ENCODE measurements around the gene GALR2.
"Not testable (repeated sequence)": the region's sequence is repeated elsewhere in the genome, so short reads cannot be mapped to it uniquely, and the experiment has no call there.

The GALR2 gene

DNA sequence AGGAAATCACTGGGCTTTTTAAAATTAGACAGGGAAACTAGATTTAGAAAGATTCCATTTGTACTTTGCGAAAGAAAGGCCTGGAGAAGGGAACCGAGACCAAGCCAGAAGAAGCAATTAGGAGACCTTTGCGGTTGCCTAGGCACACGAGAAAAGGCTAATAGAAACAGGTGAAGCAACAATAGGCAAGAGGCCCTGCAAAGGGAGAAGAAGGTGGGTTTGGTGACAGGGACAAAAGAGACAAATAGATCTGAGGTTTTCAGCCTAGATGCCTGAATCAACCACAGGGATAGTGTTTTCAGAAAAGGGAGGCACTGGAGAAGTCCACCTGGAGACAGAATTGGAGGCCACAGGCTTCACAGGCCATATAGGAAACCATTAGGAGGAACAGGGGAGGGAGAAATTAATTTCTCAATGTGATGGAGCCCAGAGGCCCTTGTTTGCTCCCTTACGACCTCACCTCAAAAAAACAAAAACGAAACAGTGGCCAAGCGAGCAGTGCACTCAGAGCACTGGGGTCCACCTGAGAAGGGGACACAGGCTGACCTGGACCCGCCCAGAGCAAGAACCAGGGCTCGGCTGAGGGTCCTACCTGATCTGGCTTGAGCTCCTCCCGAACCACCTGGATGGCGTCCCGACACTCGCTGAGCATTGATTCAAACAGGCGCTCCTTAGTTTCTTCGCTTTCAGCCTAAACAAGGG is 24.6 kb upstream of the GALR2 start:
- in situ Hi-C loops (cut with MboI; ENCODE audit: low sequenced_read_pairs) = no loop called here

DNA sequence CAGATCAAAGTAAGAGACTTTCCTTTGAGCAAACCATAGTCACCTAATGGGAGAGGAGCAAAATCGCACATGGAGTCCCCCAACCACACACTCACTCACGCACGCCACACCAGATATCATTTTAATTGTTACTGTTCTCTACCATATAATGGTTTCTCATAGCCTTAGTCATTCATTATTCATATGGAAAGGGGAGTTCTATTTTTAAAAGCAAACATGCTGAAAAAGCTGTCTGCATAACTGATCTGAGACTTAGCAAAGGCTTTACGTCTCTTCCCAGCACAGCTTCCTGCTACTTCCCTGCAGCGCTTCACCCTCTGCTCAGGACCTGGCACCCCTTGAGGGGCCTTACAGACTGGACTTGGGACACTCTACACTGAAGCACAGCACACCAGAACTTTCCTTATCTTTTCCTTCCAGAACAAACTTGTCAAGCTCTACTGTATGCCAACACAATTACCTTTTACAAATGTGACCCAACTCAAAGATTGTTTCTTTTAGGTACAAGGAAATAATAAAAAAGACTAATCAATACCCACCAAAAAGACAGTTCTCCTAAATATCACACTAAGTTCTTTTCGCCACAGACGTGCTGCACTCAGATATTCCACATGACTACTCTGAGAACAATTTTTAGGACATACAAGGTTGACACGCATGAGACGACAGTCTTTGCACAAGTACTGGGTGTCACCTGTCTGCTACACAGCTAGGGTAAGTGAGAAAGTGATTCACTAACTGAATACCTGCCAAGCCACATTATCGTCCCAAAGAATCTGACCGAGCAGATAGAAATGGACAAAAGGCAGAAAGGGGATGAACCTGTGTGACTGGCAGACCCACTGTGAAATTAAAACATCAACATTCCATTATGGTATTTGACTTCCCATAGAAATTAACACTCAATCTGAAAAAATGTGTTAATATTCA is 23.8 kb upstream of the GALR2 start:
- in situ Hi-C loops (cut with MboI; ENCODE audit: low sequenced_read_pairs) = no loop called here

DNA sequence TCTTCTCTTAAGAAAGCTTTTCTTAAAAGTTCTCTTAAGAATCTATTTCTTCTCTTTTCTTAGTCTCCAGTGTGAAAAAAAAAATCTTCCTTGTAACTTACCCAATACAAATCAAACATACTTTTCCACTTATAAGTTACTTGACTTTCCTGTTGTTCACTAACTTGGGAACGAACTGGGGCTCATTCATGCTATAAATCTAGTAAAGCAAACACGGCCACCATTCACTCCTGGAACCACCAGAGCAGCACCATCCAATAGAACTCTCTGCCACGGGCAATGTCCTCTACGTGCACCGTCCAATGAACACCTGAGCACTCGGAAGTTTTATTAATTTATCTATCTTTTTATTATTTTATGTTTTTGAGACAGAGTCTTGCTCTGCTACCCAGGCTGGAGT is 23.0 kb upstream of the GALR2 start:
- in situ Hi-C loops (cut with MboI; ENCODE audit: low sequenced_read_pairs) = no loop called here

DNA sequence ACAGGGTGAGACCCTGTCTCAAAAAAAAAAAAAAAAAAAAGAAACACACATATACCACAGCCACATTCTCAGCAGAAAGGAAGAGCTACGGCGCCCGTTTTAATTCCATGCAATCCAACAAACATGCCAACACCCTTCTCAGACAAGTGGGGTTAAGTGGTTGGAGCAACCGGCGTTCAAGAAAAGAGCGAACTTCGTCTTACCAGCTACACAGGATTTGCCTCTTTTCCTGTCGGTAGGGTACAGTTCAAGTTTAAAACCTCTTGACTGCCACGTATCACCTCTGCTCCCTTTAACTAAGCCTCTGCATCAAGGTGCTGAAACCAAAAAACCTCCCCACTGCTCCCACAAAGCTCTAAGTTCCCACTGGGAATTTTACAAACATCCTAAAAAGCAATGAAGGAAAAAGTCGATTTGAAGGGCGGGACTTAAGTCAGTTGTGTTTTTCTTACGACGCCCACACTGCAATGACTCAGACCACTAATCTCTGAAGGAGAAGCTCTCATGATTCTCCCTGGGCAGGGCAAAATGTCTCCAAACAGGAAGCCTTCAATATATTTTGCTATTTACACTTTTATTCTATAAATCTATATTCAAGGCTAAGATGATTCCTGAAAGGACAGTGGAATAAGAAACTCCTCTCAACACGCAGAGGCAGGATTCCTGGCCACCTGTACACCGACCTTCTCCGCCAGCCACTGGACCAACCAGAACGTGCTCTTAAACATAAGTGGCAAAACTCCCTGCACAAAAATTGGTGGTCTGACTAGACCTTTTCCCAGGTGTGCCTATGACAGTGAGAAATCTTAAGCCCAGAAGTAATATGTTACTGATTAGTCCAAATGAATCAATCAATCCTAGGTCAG is 21.1 kb upstream of the GALR2 start:
- in situ Hi-C loops (cut with MboI; ENCODE audit: low sequenced_read_pairs) = no loop called here

DNA sequence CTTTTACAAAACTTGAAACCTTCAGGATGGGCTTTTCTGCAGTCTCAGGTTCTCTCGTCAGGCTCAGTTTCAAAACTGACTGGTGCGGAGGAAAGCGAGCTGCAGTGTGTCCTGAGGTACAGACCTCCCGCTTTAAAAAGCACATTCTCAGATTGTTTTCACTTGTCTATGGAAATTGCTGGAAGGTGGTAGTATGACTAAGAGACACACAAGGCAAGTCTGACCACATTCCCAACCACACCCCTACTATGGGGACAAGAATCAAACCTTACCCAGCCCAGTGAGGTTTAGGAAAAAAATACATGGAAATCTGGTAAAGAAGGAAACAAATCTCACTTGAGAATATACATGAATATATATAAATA is 20.5 kb upstream of the GALR2 start:
- in situ Hi-C loops (cut with MboI; ENCODE audit: low sequenced_read_pairs) = no loop called here

DNA sequence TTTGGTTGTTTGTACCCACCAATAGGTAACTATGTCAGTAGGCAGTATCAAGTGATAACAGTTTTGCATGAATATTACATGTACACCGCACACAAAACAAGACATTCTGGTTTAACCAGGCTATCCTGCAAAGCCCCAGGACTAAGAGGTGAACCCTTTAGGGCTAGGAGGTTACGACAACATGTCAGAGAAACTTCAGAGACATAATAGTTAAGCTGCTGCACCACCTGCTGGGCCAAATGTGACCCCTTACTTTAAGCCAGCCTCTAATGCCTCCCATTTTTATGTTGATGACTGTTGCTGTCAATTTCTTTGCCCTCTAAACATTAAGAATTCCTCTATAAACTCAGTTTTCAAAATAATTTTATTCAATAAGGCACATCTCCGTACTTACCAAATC is 17.7 kb upstream of the GALR2 start:
- in situ Hi-C loops (cut with MboI; ENCODE audit: low sequenced_read_pairs) = no loop called here

DNA sequence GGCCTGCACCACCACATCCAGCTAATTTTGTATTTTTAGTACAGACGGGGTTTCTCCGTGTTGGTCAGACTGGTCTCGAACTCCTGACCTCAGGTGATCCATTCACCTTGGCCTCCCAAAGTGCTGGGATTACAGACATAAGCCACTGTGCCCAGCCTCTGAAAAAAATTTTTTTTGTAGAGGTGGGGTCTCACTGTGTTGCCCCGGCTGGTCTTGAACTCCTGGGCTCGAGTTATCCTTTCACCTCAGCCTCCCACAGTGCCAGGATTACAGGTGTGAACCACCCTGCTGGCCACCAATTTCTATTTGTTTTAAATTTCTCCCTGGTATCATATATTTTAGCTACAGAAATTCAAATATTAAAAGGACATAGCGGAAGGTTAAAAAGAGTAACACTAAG is 16.3 kb upstream of the GALR2 start:
- in situ Hi-C loops (cut with MboI; ENCODE audit: low sequenced_read_pairs) = not testable (repeated sequence)

DNA sequence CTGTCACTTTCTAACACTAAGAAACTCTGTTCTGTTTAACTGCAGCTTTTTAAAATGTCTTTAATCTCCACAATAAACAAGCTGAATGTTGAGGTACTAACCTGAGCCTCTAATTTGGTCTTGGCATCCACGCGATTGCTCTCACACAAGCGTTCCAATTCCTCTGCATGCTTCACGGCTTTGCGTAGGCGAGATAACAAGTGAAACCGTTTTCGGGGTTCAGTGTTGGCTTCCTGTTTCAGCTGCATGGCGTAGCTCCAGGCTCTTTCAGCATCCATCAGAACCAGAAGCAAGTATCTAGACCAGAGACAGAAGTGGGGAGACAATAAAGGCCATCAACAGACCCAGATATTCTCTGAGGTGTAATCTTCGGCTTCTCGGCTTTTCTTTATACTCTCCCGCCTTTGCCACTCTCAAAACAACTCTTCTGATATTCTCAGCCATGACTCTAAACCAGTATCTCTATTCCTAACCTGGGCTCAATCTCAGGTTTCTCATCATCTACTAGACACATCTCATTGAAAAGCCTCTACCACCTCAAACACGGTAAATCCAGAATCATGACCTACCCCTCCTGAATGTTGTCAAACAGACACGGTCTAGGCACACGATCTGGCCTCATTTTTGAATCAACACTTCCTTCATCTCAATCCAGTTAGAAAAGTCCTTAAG is 10.6 kb upstream of the GALR2 start:
- in situ Hi-C loops (cut with MboI; ENCODE audit: low sequenced_read_pairs) = no loop called here

DNA sequence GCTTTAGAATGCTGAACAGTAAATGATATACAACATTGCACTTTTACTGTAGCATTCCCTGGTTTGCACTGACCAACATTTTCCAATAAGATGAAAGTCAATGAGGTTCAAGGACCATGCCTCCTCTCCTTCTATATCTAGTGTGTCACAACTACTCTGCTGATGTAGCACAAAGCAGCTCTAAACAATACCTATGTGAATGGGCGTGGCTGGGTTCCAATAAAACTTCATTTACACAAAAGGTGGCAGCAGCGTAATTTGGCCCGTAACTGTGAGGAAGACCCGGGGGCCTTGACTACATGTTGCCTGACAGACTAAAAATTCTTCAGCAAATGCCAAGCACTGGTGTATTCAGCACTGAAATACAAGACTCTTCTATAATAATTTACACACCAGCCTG is 8.8 kb upstream of the GALR2 start:
- in situ Hi-C loops (cut with MboI; ENCODE audit: low sequenced_read_pairs) = no loop called here

DNA sequence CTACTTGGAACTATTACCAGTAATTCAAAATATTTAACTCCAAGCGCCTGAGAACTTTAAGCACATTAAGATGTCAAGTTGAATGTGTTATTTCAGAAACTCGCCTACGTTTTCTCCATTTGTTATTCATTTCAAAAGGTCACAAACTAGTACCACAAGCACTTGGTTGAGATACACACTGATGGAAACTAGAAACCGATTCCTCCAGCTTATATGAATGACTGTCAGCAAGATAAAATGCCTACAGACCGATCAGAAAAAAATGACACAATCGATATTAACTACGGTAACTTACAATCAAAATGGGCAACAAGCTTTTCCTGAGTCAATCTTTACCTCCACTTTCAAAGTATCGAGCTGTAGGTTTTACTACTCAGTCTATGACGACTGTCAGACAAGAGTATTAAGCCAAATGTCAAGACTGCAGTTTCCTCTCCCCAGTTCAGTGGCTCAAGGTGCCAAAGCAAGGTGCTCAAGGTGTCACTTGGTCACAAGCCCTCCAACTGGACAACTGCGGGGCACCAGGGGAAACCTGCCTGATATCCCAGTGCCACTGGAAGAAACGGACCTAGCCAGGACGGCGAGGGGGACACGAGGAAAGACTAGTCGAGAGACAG is 2.9 kb upstream of the GALR2 start:
- in situ Hi-C loops (cut with MboI; ENCODE audit: low sequenced_read_pairs) = no loop called here

DNA sequence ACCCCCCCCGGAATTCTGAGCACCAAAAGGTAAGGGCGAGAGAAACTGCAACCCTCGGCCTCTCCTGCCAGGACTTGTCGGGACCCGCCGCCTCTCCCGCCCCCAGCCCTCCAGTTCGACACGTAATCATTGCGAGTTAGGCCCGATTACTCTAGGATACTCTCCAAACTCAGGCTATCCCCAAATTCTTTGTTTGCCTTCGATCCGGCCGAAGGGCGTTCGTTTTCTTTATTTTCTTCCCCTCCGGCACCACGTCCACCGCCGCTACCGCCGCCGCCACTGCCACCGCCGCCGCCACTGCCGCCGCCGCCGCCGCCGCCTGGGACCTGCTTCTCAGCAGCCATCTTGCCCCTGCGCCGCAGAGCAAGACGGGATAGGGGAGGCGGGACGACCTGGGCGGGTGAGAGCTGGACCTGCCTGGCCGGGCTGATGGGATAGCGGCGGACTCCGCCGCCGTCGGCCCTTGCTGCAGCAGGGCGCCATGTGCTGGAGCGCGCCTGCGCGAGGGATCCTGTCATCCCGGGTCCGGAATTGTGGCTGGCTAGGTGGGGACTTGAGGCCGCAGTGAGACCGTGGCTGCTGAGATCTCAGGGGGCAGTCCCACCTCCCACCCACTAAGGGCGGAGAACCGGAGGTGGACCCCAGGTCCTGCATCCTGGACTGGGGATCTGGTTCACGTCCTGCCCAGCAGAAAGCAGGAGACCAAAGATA is 2.3 kb upstream of the GALR2 start, which contains the start of gene SRP68:
Gene SRP68 (minus strand): TSS at position 370 of the 711 bp plus-strand sequence. CDS start 26 bp downstream, at position 344.
- in situ Hi-C loops (cut with MboI; ENCODE audit: low sequenced_read_pairs) = no loop called here

DNA sequence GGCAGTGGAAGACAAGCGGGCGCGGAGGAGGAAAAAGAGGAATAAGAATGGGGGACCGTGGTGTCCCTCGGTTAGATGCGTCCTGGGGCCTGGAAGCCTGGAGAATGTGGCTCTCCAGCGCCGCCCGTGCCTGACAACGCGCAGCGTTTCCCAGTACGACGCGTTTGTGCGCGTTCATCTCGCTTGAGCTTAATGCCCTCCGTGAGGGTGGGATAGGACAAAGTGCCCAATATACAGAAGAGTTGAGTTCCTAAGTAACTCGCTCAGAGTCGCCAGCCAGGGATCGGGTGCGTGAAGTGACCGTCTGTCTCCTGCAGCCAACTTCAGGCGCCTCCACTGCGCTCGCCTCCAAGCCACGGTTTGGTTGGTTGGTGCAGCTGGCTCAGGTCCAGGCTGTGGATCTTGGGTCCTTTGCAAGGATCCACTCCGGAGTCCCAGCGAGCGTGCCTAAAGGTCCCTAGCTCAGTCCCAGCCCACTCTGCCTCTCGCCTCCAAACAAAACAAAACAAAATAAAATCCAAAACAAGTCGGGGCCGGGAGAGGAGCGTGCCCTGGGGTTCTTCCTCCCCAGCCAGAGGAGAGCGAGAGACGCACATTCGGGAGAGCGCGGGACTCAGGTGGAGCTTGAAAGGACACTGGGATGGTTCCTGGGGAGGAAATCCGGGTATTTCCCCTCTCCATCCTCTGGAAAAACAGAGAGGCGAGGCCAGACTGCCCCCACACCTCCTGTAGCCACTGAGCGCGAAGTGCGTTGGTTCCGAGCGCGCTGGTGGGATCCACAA is 974 bp downstream of the GALR2 start:
- in situ Hi-C loops (cut with MboI; ENCODE audit: low sequenced_read_pairs) = no loop called here

DNA sequence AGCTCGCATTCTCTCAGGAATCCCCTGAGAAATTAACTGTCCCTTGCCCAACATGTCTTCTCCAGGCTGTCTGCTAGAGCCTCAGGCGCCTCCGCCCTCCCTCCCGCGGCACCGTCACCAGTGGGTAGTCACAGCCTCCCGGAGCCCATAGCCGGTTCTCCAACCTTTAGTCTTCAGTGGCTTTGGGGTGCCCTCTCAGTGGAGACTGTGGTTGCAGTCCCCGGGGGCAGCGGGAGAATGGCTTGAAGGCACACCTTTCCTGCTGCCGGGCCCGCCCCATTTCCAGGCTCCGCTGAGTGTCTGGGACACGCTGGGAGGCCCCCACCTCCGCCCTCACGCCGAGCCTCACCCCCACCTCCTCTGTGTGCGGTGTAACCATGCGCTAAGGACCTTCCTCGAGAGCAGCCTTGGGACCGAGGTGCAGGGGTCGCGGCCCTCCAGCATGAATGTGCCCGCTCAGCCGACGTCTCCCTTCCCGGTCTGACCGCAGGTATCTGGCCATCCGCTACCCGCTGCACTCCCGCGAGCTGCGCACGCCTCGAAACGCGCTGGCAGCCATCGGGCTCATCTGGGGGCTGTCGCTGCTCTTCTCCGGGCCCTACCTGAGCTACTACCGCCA is 1.7 kb downstream of the GALR2 start:
- in situ Hi-C loops (cut with MboI; ENCODE audit: low sequenced_read_pairs) = no loop called here

DNA sequence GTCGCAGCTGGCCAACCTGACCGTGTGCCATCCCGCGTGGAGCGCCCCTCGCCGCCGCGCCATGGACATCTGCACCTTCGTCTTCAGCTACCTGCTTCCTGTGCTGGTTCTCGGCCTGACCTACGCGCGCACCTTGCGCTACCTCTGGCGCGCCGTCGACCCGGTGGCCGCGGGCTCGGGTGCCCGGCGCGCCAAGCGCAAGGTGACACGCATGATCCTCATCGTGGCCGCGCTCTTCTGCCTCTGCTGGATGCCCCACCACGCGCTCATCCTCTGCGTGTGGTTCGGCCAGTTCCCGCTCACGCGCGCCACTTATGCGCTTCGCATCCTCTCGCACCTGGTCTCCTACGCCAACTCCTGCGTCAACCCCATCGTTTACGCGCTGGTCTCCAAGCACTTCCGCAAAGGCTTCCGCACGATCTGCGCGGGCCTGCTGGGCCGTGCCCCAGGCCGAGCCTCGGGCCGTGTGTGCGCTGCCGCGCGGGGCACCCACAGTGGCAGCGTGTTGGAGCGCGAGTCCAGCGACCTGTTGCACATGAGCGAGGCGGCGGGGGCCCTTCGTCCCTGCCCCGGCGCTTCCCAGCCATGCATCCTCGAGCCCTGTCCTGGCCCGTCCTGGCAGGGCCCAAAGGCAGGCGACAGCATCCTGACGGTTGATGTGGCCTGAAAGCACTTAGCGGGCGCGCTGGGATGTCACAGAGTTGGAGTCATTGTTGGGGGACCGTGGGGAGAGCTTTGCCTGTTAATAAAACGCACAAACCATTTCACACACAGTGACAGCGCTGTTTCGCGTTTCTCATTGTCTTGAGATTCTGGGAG is 2.4 kb downstream of the GALR2 start:
- in situ Hi-C loops (cut with MboI; ENCODE audit: low sequenced_read_pairs) = no loop called here

DNA sequence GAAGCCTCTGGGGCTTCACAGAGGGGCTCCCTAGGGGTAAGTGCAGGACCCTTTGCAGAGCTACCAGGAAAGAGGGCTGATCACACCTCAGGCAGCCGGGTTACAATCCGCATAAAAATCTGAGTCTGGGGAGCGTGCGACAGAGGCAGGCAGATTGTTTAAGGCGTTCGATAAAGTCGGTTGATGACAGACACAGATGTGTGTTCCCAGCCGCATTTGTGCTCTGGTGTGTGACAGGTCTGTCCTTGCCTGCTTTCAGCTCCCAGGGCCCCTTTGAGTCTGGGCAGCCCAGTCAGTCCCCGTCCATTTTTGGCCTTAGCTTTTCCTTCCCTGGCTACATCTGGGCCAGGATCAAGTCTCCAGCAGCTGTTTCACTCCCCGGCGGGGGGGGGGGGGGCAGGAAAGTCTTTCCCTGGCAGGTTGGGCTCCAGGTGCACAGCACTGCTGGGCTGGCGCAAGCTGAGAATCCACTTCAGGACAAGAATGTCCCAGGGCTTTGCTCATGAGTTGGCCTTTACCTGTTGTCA is 3.1 kb downstream of the GALR2 start:
- in situ Hi-C loops (cut with MboI; ENCODE audit: low sequenced_read_pairs) = no loop called here

DNA sequence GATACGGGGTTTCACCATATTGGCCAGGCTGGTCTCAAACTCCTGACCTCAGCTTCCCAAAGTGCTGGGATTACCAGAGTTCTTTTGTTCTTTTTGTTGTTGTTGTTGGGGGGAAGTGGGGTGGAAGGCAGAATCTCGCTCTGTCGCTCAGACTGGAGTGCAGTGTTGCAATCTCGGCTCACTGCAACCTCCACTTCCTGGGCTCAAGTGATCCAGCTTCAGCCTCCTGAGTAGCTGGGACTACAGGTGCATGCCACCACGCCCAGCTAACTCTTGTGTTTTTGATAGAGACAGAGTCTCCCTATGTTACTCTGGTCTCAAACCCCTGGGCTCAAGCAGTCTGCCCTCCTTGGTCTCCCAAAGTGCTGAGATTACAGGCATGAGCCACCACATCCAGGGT is 3.8 kb downstream of the GALR2 start:
- in situ Hi-C loops (cut with MboI; ENCODE audit: low sequenced_read_pairs) = not testable (repeated sequence)

DNA sequence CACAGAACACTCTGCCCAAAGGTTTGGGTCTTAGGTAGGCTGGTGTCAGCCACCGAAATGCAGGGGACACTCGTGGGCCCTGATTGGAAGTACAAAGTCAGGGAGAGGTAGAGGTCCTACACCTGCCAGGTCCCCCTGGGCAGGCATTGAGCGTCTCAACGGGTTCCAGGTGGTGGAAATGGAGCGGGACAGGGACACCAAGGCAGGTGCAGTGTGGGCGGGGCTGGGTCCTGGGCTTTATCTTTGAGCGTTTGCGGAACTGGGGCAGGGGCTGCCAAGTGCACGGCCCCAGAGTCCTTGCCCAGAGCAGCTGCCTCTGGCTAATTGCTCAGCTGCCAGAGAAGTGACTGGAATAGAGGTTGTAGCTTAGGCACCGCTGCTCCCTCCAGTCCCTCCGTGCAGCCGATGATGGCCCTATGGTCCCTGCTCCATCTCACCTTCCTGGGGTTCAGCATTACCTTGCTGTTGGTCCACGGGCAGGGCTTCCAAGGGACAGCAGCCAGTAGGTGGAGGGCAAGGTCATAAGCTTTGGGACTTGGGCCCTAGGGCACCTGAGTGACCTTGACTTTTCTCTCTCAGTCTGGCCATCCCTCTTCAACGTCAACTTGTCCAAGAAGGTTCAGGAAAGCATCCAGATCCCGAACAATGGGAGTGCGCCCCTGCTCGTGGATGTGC is 4.4 kb downstream of the GALR2 start, which contains the start of gene ZACN:
Gene ZACN (plus strand): TSS at position 323 of the 675 bp plus-strand sequence. CDS start 83 bp downstream, at position 406.
- in situ Hi-C loops (cut with MboI; ENCODE audit: low sequenced_read_pairs) = no loop called here
